H1 (cell line): ENCODE results near the gene PDK1. TPM values are rescaled to one million over a fixed set of nuclear protein-coding genes. Genes with fewer than 3 reads are reported as not detected.

ENCODE experiments used
- CTCF ChIA-PET: fragments of 300-600 bp; sonication (Branson Sonifier 250); formaldehyde crosslinking; loops from one replicate; lab custom pipeline; 2021; ENCODE audit not compliant: partially characterized antibody; lab: Charles Lee
- POLR2A ChIA-PET: fragments of 300-600 bp; sonication (Branson Sonifier 250); formaldehyde crosslinking; loops from one replicate; lab custom pipeline; 2021; ENCODE audit warnings: inconsistent platforms; ENCODE audit not compliant: partially characterized antibody; lab: Charles Lee
- DNase-seq, 2 experiments: peaks; one replicate each; pipeline versions ENCODE4 v3.0.0 to v3.0.0-alpha.2; 2010 to 2022; ENCODE audit warnings: low spot score in 2 of 2, low read depth in 1 of 2, mixed read lengths in 1 of 2
- FAIRE-seq: peaks from 2 replicates; lab custom pipeline; 2011; peaks lifted over from hg19 to GRCh38; lab: Jason Lieb, UNC
- H2AFZ ChIP-seq: 2 replicates; pipeline ENCODE4 v1.8.1; 2012; ENCODE audit warnings: low read length, inconsistent platforms
- H2AK5ac ChIP-seq: 2 replicates; pipeline ENCODE4 v1.6.1; 2013; ENCODE audit warnings: low read depth, low read length
- H2BK120ac ChIP-seq: replicated peaks from 2 replicates; pipeline ENCODE3; 2013; ENCODE audit warnings: low read depth, low read length, inconsistent platforms
- H2BK12ac ChIP-seq: 2 replicates; pipeline ENCODE4 v1.6.1; 2013; ENCODE audit warnings: low read depth, low read length
- H2BK15ac ChIP-seq: 2 replicates; pipeline ENCODE4 v1.6.1; 2013; ENCODE audit warnings: low read length
- H2BK20ac ChIP-seq: 2 replicates; pipeline ENCODE4 v1.6.1; 2013; ENCODE audit warnings: low read length
- H2BK5ac ChIP-seq: 2 replicates; pipeline ENCODE4 v1.6.1; 2013; ENCODE audit warnings: low read depth, low read length
- H3K14ac ChIP-seq: 2 replicates; pipeline ENCODE4 v1.6.1; 2013; ENCODE audit warnings: inconsistent platforms; ENCODE audit not compliant: insufficient read length
- H3K18ac ChIP-seq: 2 replicates; pipeline ENCODE4 v1.6.1; 2013; ENCODE audit warnings: low read length; ENCODE audit errors: extremely low read depth
- H3K23ac ChIP-seq: 2 replicates; pipeline ENCODE4 v1.6.1; 2013; ENCODE audit warnings: inconsistent platforms; ENCODE audit not compliant: insufficient read length
- H3K23me2 ChIP-seq: 2 replicates; pipeline ENCODE4 v1.6.1; 2013; ENCODE audit warnings: low read depth, low read length
- H3K27ac ChIP-seq: 2 replicates; pipeline ENCODE4 v1.6.1; 2011; ENCODE audit warnings: low read depth, low read length, inconsistent platforms
- H3K27me3 ChIP-seq, 4 experiments: replicated peaks in 1 of 4; 1 replicate in 1 of 4; 2 replicates in 3 of 4; pipeline versions ENCODE4 v1.6.1 to v1.8.1; 2011 to 2013; ENCODE audit warnings: low read length in 3 of 4, mild to moderate bottlenecking in 3 of 4, inconsistent platforms in 2 of 4, mixed read lengths in 2 of 4, moderate library complexity in 1 of 4; ENCODE audit not compliant: control insufficient read depth in 3 of 4, insufficient read depth in 3 of 4; ENCODE audit errors: extremely low read depth in 1 of 4
- H3K36me3 ChIP-seq, 4 experiments: 2 replicates each; pipeline versions ENCODE4 v1.6.1 to v1.8.1; 2011 to 2013; ENCODE audit warnings: mild to moderate bottlenecking in 4 of 4, low read length in 3 of 4, moderate library complexity in 2 of 4, control low read depth in 1 of 4, inconsistent platforms in 1 of 4; ENCODE audit not compliant: insufficient read depth in 4 of 4, control insufficient read depth in 2 of 4
- H3K4ac ChIP-seq: replicated peaks from 2 replicates; pipeline ENCODE3; 2013; ENCODE audit warnings: low read length, low read depth, mixed read lengths, inconsistent platforms; ENCODE audit not compliant: insufficient read length
- H3K4me1 ChIP-seq, 4 experiments: replicated peaks in 1 of 4; 1 replicate in 1 of 4; 2 replicates in 3 of 4; pipeline versions ENCODE4 v1.6.1 to v1.8.1; 2011 to 2013; ENCODE audit warnings: low read length in 3 of 4, inconsistent platforms in 2 of 4, mixed read lengths in 1 of 4; ENCODE audit not compliant: insufficient read depth in 4 of 4, control insufficient read depth in 3 of 4
- H3K4me2 ChIP-seq, 2 experiments: 2 replicates each; pipeline versions ENCODE4 v1.6.1 to v1.8.1; 2011 to 2013; ENCODE audit warnings: low read depth in 2 of 2, low read length in 2 of 2, control low read depth in 1 of 2, inconsistent platforms in 1 of 2, mild to moderate bottlenecking in 1 of 2; ENCODE audit not compliant: insufficient read depth in 1 of 2
- H3K4me3 ChIP-seq, 4 experiments: fragments of 200-600, 300-600 bp in 1 of 4; sonication (generic), shearing (Covaris generic), sonication (Bioruptor Twin) in 1 of 4; 2 replicates each; pipeline versions ENCODE4 v1.5.1 to v1.8.1; 2011 to 2016; ENCODE audit warnings: low read length in 4 of 4, low read depth in 3 of 4, control low read depth in 2 of 4, inconsistent platforms in 2 of 4, mild to moderate bottlenecking in 2 of 4, mixed read lengths in 1 of 4, moderate library complexity in 1 of 4; ENCODE audit not compliant: insufficient read depth in 2 of 4; ENCODE audit errors: extremely low read depth in 1 of 4
- H3K56ac ChIP-seq: replicated peaks from 2 replicates; pipeline ENCODE3; 2013; ENCODE audit warnings: low read depth, mild to moderate bottlenecking, mixed read lengths, low read length, inconsistent platforms; ENCODE audit not compliant: insufficient read length
- H3K79me1 ChIP-seq: 2 replicates; pipeline ENCODE4 v1.6.1; 2013; ENCODE audit warnings: low read depth, low read length, control low read depth
- H3K79me2 ChIP-seq, 2 experiments: 2 replicates each; pipeline versions ENCODE4 v1.6.1 to v1.8.1; 2012 to 2013; ENCODE audit warnings: low read length in 2 of 2, mild to moderate bottlenecking in 2 of 2, inconsistent platforms in 1 of 2; ENCODE audit not compliant: insufficient read depth in 2 of 2, control insufficient read depth in 1 of 2
- H3K9ac ChIP-seq, 4 experiments: replicated peaks in 1 of 4; 1 replicate in 1 of 4; 2 replicates in 3 of 4; pipeline versions ENCODE4 v1.6.1 to v1.8.1; 2011 to 2013; ENCODE audit warnings: low read depth in 3 of 4, low read length in 3 of 4, control low read depth in 2 of 4, mild to moderate bottlenecking in 2 of 4, moderate library complexity in 2 of 4, inconsistent platforms in 1 of 4; ENCODE audit errors: extremely low read depth in 1 of 4
- H3K9me3 ChIP-seq, 2 experiments: 2 replicates each; pipeline versions ENCODE4 v1.6.1 to v1.8.1; 2012 to 2013; ENCODE audit warnings: mild to moderate bottlenecking in 2 of 2, moderate library complexity in 2 of 2, control low read depth in 1 of 2, inconsistent platforms in 1 of 2, low read depth in 1 of 2, low read length in 1 of 2, mixed read lengths in 1 of 2; ENCODE audit not compliant: insufficient read depth in 2 of 2
- H4K20me1 ChIP-seq, 2 experiments: replicated peaks in 1 of 2; 2 replicates each; pipeline versions ENCODE3 to v1.8.1; 2011 to 2013; ENCODE audit warnings: inconsistent platforms in 2 of 2, low read length in 2 of 2, mild to moderate bottlenecking in 1 of 2; ENCODE audit not compliant: insufficient read depth in 2 of 2, control insufficient read depth in 1 of 2
- H4K5ac ChIP-seq: 2 replicates; pipeline ENCODE4 v1.6.1; 2013; ENCODE audit warnings: low read length, low read depth, mixed read lengths, inconsistent platforms; ENCODE audit not compliant: insufficient read length
- H4K8ac ChIP-seq: 2 replicates; pipeline ENCODE4 v1.8.0; 2013; ENCODE audit warnings: mild to moderate bottlenecking, moderate library complexity, low read length, inconsistent platforms; ENCODE audit not compliant: insufficient read depth; ENCODE audit errors: extremely low read depth
- H4K91ac ChIP-seq: replicated peaks from 2 replicates; pipeline ENCODE3; 2013; ENCODE audit warnings: low read length, mixed read lengths, inconsistent platforms; ENCODE audit not compliant: insufficient read length
- WGBS, 2 experiments: shearing (Covaris generic) in 1 of 2; methylation state at CpG; one replicate each; pipeline versions ENCODE4 v1.1.6 to v1.1.7; 2013 to 2015; ENCODE audit warnings: low lambda C conversion rate in 2 of 2, mixed read lengths in 2 of 2, inconsistent platforms in 1 of 2, low coverage in 1 of 2, missing lambda C conversion rate in 1 of 2; ENCODE audit not compliant: insufficient replicate concordance in 2 of 2, insufficient coverage in 1 of 2, insufficient read length in 1 of 2; ENCODE audit errors: extremely low coverage in 1 of 2, missing lambda C conversion rate in 1 of 2; 5-methylcytosine and 5-hydroxymethylcytosine counted together
- polyA plus RNA-seq, 7 experiments: library from polyadenylated mRNA; depleted of rRNA in 3 of 7; stranded (reverse) in 5 of 7; unstranded in 2 of 7; fragments of >200 nt in 5 of 7; fragments of 200-250 nt in 2 of 7; gene quantifications; 1 replicate in 5 of 7; 2 replicates in 1 of 7; 4 replicates in 1 of 7; pipeline versions ENCODE4 v1.2.1 to v1.2.3, GENCODE V29; 2011 to 2013; ENCODE audit warnings: missing spikeins in 2 of 7, mixed read lengths in 2 of 7
- total RNA-seq: library from RNA; stranded (reverse); fragmentation: NEBNext Ultra II Directional; extraction: Animal tissue kit (Norgen Biotek cat#: 25700); gene quantifications from 2 replicates; pipeline ENCODE4 v1.2.1, GENCODE V29; 2021

The PDK1 gene
- total and polyA plus RNA-seq, 2 of the 8 experiments (the other 6 are each of a cell fraction or from before 2014, with no cell fraction given): 18.2 to 21.9 TPM

DNA sequence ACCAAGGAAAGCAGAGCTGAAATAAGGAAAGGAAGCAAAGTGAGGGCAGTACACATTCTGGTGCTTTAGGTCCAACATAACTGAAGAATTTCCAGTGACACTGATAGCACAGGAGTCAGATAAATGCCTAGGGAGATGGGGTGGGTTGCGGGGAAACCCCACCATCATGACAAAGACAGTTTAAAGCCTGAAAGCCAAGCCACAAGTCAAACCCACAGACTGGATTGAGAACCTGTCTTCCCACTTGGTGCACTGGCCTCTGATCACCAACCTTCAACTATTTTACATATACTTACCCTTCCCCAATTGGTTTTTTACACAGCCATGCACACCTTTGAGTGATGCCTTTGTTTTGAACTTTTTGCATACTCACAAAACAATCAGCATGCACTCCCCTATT is 22.2 kb upstream of the PDK1 start:
- Histone ChIP-seq H3K4me1 (peaks cover 0 to 14% (median 11%) of the 10 kb centered on the region in 4 experiments; a peak in 5 of 7 replicates), H3K4me2 (peak overlapping the region; percentile 26 to 55), H3K23me2 (peaks cover 2% of the 10 kb centered on the region; the same call in 1 of the 2 replicates), H4K8ac (no peak overlapping the region), H3K4ac (peak overlapping the region; percentile 7), H3K14ac (no peak overlapping the region), H3K4me3 (peak overlapping the region in 1 of 4 experiments; percentile 9; a peak in 1 of 8 replicates), H3K9ac (peak overlapping the region in 1 of 4 experiments; percentile 28; a peak in 1 of 7 replicates), H3K79me2 (no peaks in the 10 kb centered on the region), H2BK15ac (no peak overlapping the region), H2AK5ac (peak overlapping the region; percentile 8; the same call in 1 of the 2 replicates), H4K5ac (no peak overlapping the region), H3K36me3 (peaks cover 0 to 32% (median 1%) of the 10 kb centered on the region in 4 experiments; a peak in 3 of 8 replicates), H4K20me1 (no peaks in the 10 kb centered on the region), H2BK12ac (0 out of 2 replicates have a peak overlapping the region, but pooled peaks have one; percentile 30), H3K23ac (no peak overlapping the region), H2BK120ac (peak overlapping the region; percentile 58), H3K27ac (peak overlapping the region; percentile 26; the same call in 1 of the 2 replicates), H2AFZ (no peak overlapping the region), H3K79me1 (no peaks in the 10 kb centered on the region), H3K18ac (peak overlapping the region; percentile 42; the same call in 1 of the 2 replicates), H3K56ac (no peak overlapping the region), H2BK5ac (peak overlapping the region; percentile 85; the same call in 1 of the 2 replicates), H3K9me3 (peaks cover 12 to 28% of the 10 kb centered on the region in 2 experiments), H3K27me3 (no peaks in the 10 kb centered on the region), H2BK20ac (peak overlapping the region; percentile 2; the same call in 1 of the 2 replicates), H4K91ac (peak overlapping the region; percentile 69)
- FAIRE-seq (no peak), DNase-seq (no peak)
- ChIA-PET CTCF (interaction anchor here (1.5 kb wide), 1 partner anchor 10 kb away, joined by 3 read pairs; no protein-coding TSS in a partner anchor), POLR2A (interaction anchor here (0.8 to 1.2 kb wide), 3 partner anchors 12 to 18 kb away, joined by 3 to 4 read pairs (median 3); no protein-coding TSS in a partner anchor)
- WGBS, 2 experiments: 93% methylated on average over 1 of the region's 1 CpG; no CpG with 5 or more reads in 1 of the 2 experiments
